Muscle of back (tissue), 11 donors: ENCODE measurements around the gene TMEM115. TPM values are rescaled to one million over a fixed set of nuclear protein-coding genes. Genes with fewer than 3 reads are reported as not detected.
"Not testable (repeated sequence)": the region's sequence is repeated elsewhere in the genome, so short reads cannot be mapped to it uniquely, and the experiment has no call there.

ENCODE experiments used
- DNase-seq, 3 donors: peaks; one replicate each; pipeline versions ENCODE4 v3.0.0 to v3.0.0-alpha.2; 2013
- polyA plus RNA-seq, 10 donors: library from polyadenylated mRNA; unstranded; fragments of 120-200 nt; gene quantifications; one replicate each; pipeline ENCODE4 v1.2.1, GENCODE V29; 2013; ENCODE audit not compliant: insufficient read length in 10 of 10

TMEM115 gene
- polyA plus RNA-seq, 10 donors: 18.5 to 30.8 (median 23.4) TPM

- no peak for DNase-seq
Measured at GRCh38 chr3:50319894-50320625, 39.3 kb downstream of the TMEM115 start.

GRCh38 chr3:50319181-50319893 is 40.0 kb downstream of the TMEM115 start:
- no peak for DNase-seq

- DNase-seq: no peak
Measured at GRCh38 chr3:50318615-50319014, 40.7 kb downstream of the TMEM115 start.

- no peak for DNase-seq
Measured at GRCh38 chr3:50318163-50318562, 41.2 kb downstream of the TMEM115 start.

- no peak for DNase-seq
Measured at GRCh38 chr3:50317300-50317699, 42.0 kb downstream of the TMEM115 start.

GRCh38 chr3:50316657-50317242 is 42.6 kb downstream of the TMEM115 start:
- no peak for DNase-seq

GRCh38 chr3:50314816-50315215 is 44.5 kb downstream of the TMEM115 start:
- DNase-seq: no peak

- no peak for DNase-seq
Measured at GRCh38 chr3:50314342-50314741, 45.0 kb downstream of the TMEM115 start.

- not testable (repeated sequence) for DNase-seq
Measured at GRCh38 chr3:50312041-50312440, 47.3 kb downstream of the TMEM115 start.

Other genes with a start within 250 kb of the TMEM115 start
- gene SEMA3F, start 204.2 kb downstream of the TMEM115 start, polyA plus RNA-seq: 10 to 100 TPM in 9 of 10 donors, 1 to 10 TPM in 1; 9.5 to 38.2 (median 11.4) TPM
- under 1 TPM in 1 of 10 donors, not detected in 9; 0.31 TPM for gene GNAT1, start 167.9 kb downstream of the TMEM115 start, polyA plus RNA-seq
- 1 to 10 TPM in 9 of 10 donors, under 1 TPM in 1; 0.98 to 4.6 (median 2.4) TPM for gene SLC38A3, start 154.2 kb downstream of the TMEM115 start, polyA plus RNA-seq
- gene GNAI2, start 123.3 kb downstream of the TMEM115 start, polyA plus RNA-seq: 100 to 1,000 TPM; 160 to 205 (median 182) TPM
- 10 to 100 TPM; 25.1 to 59.2 (median 42.0) TPM for gene SEMA3B, start 90.4 kb downstream of the TMEM115 start, polyA plus RNA-seq
- 10 to 100 TPM; 13.8 to 39.2 (median 30.1) TPM for gene LSMEM2, start 80.4 kb downstream of the TMEM115 start, polyA plus RNA-seq
- gene IFRD2, start 67.1 kb downstream of the TMEM115 start, polyA plus RNA-seq: 10 to 100 TPM; 32.0 to 54.6 (median 50.2) TPM
- 1 to 10 TPM; 1.2 to 2.4 (median 1.9) TPM for gene HYAL3, start 60.1 kb downstream of the TMEM115 start, polyA plus RNA-seq
- gene NAA80, start 60.1 kb downstream of the TMEM115 start, polyA plus RNA-seq: 1 to 10 TPM; 4.8 to 7.2 (median 6.3) TPM
- 1 to 10 TPM; 1.0 to 3.6 (median 2.0) TPM for gene HYAL1, start 55.9 kb downstream of the TMEM115 start, polyA plus RNA-seq
- gene HYAL2, start 36.8 kb downstream of the TMEM115 start, polyA plus RNA-seq: 10 to 100 TPM; 29.1 to 52.0 (median 36.9) TPM
- 10 to 100 TPM; 14.3 to 20.2 (median 15.9) TPM for gene TUSC2, start 31.3 kb downstream of the TMEM115 start, polyA plus RNA-seq
- 10 to 100 TPM; 31.3 to 43.2 (median 34.4) TPM for gene RASSF1, start 18.7 kb downstream of the TMEM115 start, polyA plus RNA-seq
- 1 to 10 TPM in 4 of 10 donors, under 1 TPM in 6; 0.60 to 1.7 (median 0.93) TPM for gene ZMYND10, start 13.8 kb downstream of the TMEM115 start, polyA plus RNA-seq
- 10 to 100 TPM; 16.9 to 23.2 (median 18.9) TPM for gene NPRL2, start 8.7 kb downstream of the TMEM115 start, polyA plus RNA-seq
- gene CYB561D2, start 8.7 kb downstream of the TMEM115 start, polyA plus RNA-seq: 10 to 100 TPM in 1 of 10 donors, 1 to 10 TPM in 9; 5.9 to 10.2 (median 7.0) TPM
- gene CACNA2D2, start 144.1 kb upstream of the TMEM115 start, polyA plus RNA-seq: 10 to 100 TPM in 1 of 10 donors, 1 to 10 TPM in 9; 3.6 to 11.0 (median 5.7) TPM
- gene C3orf18, start 208.2 kb upstream of the TMEM115 start, polyA plus RNA-seq: 10 to 100 TPM; 13.1 to 21.5 (median 16.8) TPM
- gene HEMK1, start 210.0 kb upstream of the TMEM115 start, polyA plus RNA-seq: 10 to 100 TPM; 14.3 to 18.4 (median 16.2) TPM